MM.1S (cell line): ENCODE results near the gene CDH1.

Source experiments
- DNase-seq: peaks from one replicate; pipeline ENCODE4 v3.0.0-alpha.2; 2015
- H2AFZ ChIP-seq: fragments of 300-600 bp; sonication (generic); 2 replicates; pipeline ENCODE4 v1.6.0; 2016; ENCODE audit warnings: antibody characterized with exemption, low read length
- H3F3A ChIP-seq: fragments of 300-600 bp; sonication (generic); 2 replicates; pipeline ENCODE4 v1.6.1; 2016; ENCODE audit warnings: mild to moderate bottlenecking, antibody characterized with exemption, low read length, moderate library complexity, mixed read lengths; ENCODE audit not compliant: insufficient read depth
- H3K27ac ChIP-seq: fragments of 300-600 bp; sonication (generic); 2 replicates; pipeline ENCODE4 v1.5.1; 2016; ENCODE audit warnings: mild to moderate bottlenecking, low read length
- H3K27me3 ChIP-seq: fragments of 300-600 bp; sonication (generic); replicated peaks from 2 replicates; pipeline ENCODE4 v1.6.0; 2016; ENCODE audit warnings: low read length; ENCODE audit not compliant: insufficient read depth
- H3K36me3 ChIP-seq: fragments of 300-600 bp; sonication (generic); replicated peaks from 2 replicates; pipeline ENCODE4 v1.6.1; 2016; ENCODE audit warnings: mild to moderate bottlenecking, low read length, mixed read lengths; ENCODE audit not compliant: insufficient read depth
- H3K4me1 ChIP-seq: fragments of 300-600 bp; sonication (generic); 2 replicates; pipeline ENCODE4 v1.6.1; 2016; ENCODE audit warnings: low read length, mixed read lengths
- H3K4me2 ChIP-seq: fragments of 300-600 bp; sonication (generic); 2 replicates; pipeline ENCODE4 v1.6.0; 2016; ENCODE audit warnings: low read depth, low read length
- H3K4me3 ChIP-seq: fragments of 300-600 bp; sonication (generic); 2 replicates; pipeline ENCODE4 v1.5.1; 2016; ENCODE audit warnings: low read length, mixed read lengths
- H3K79me2 ChIP-seq: fragments of 300-600 bp; sonication (generic); 2 replicates; pipeline ENCODE4 v1.6.1; 2016; ENCODE audit warnings: mixed run types, low read length, mixed read lengths
- H3K9ac ChIP-seq: fragments of 300-600 bp; sonication (generic); 2 replicates; pipeline ENCODE4 v1.6.1; 2016; ENCODE audit warnings: low read length, mixed read lengths
- H3K9me2 ChIP-seq: fragments of 300-600 bp; sonication (generic); replicated peaks from 2 replicates; pipeline ENCODE4 v1.6.1; 2016; ENCODE audit warnings: mild to moderate bottlenecking, low read length, mixed read lengths; ENCODE audit not compliant: insufficient read depth
- H3K9me3 ChIP-seq: fragments of 300-600 bp; sonication (generic); replicated peaks from 2 replicates; pipeline ENCODE4 v1.6.1; 2016; ENCODE audit warnings: mild to moderate bottlenecking, low read length, mixed read lengths; ENCODE audit not compliant: insufficient read depth
- H4K20me1 ChIP-seq: fragments of 300-600 bp; sonication (generic); 2 replicates; pipeline ENCODE4 v1.6.1; 2016; ENCODE audit warnings: mild to moderate bottlenecking, low read length, moderate library complexity, mixed read lengths; ENCODE audit not compliant: insufficient read depth
- EZH2 ChIP-seq: fragments of 300-600 bp; sonication (generic); optimal IDR thresholded peaks from 2 replicates; pipeline ENCODE3; 2017; ENCODE audit warnings: low read depth, mild to moderate bottlenecking, antibody characterized with exemption, low read length, mixed read lengths
- EZH2phosphoT487 ChIP-seq: fragments of 300-600 bp; sonication (generic); IDR thresholded peaks from 2 replicates; pipeline ENCODE4 v1.6.1; 2018; ENCODE audit warnings: antibody characterized with exemption, low read length
- TF ChIP-seq, protein P1 (sequence below): fragments of 300-600 bp; sonication (generic); IDR thresholded peaks from 2 replicates; pipeline ENCODE4 v1.5.1; 2016; ENCODE audit warnings: antibody characterized with exemption, low read length, mixed read lengths

The CDH1 gene

DNA sequence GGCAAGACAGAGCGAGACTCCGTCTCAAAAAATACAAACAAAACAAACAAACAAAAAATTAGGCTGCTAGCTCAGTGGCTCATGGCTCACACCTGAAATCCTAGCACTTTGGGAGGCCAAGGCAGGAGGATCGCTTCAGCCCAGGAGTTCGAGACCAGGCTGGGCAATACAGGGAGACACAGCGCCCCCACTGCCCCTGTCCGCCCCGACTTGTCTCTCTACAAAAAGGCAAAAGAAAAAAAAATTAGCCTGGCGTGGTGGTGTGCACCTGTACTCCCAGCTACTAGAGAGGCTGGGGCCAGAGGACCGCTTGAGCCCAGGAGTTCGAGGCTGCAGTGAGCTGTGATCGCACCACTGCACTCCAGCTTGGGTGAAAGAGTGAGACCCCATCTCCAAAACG, 531 bp upstream of the CDH1 start:
- Histone ChIP-seq H3K9me3 (no peaks in the 10 kb centered on the region), H3K79me2 (no peaks in the 10 kb centered on the region), H4K20me1 (no peaks in the 10 kb centered on the region), H3K4me1 (no peaks in the 10 kb centered on the region), H3K4me2 (no peak overlapping the region), H3K27ac (no peak overlapping the region), H3K27me3 (no peaks in the 10 kb centered on the region; the same call in 1 of the 2 replicates), H3K4me3 (no peak overlapping the region), H3K9me2 (no peaks in the 10 kb centered on the region), H3K9ac (no peak overlapping the region), H3K36me3 (no peaks in the 10 kb centered on the region), H3F3A (no peaks in the 10 kb centered on the region), H2AFZ (no peak overlapping the region)
- DNase-seq, result no peak
- TF ChIP-seq, protein P1, sequence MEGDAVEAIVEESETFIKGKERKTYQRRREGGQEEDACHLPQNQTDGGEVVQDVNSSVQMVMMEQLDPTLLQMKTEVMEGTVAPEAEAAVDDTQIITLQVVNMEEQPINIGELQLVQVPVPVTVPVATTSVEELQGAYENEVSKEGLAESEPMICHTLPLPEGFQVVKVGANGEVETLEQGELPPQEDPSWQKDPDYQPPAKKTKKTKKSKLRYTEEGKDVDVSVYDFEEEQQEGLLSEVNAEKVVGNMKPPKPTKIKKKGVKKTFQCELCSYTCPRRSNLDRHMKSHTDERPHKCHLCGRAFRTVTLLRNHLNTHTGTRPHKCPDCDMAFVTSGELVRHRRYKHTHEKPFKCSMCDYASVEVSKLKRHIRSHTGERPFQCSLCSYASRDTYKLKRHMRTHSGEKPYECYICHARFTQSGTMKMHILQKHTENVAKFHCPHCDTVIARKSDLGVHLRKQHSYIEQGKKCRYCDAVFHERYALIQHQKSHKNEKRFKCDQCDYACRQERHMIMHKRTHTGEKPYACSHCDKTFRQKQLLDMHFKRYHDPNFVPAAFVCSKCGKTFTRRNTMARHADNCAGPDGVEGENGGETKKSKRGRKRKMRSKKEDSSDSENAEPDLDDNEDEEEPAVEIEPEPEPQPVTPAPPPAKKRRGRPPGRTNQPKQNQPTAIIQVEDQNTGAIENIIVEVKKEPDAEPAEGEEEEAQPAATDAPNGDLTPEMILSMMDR, result no peak
- TF ChIP-seq EZH2phosphoT487 (no peak), EZH2 (no peak)

DNA sequence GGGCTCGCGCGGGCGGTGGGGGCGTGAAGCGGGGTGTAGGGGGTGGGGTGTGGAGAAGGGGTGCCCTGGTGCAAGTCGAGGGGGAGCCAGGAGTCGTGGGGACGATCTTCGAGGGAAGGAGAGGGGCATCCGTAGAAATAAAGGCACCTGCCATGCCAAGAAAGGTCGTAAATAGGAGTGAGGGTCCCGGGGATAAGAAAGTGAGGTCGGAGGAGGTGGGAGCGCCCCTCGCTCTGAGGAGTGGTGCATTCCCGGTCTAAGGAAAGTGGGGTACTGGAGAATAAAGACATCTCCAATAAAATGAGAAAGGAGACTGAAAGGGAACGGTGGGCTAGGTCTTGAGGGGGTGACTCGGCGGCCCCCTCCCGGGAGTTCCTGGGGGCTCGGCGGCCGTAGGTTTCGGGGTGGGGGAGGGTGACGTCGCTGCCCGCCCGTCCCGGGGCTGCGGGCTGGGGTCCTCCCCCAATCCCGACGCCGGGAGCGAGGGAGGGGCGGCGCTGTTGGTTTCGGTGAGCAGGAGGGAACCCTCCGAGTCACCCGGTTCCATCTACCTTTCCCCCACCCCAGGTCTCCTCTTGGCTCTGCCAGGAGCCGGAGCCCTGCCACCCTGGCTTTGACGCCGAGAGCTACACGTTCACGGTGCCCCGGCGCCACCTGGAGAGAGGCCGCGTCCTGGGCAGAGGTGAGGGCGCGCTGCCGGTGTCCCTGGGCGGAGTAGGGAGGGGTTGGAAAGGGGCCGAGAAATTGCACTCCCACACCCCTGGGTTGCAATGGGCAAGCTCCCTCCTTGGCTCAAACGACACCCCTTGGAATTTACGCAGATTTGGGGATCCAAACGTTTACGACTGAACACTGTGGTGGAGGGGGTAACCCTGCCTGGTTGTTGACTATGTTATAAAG, 888 bp downstream of the CDH1 start:
- Histone ChIP-seq H4K20me1 (no peaks in the 10 kb centered on the region), H3K4me1 (no peaks in the 10 kb centered on the region), H3K27me3 (no peaks in the 10 kb centered on the region; the same call in 1 of the 2 replicates), H3K27ac (no peak overlapping the region), H3K9ac (no peak overlapping the region), H2AFZ (no peak overlapping the region), H3K9me3 (no peaks in the 10 kb centered on the region), H3K4me3 (no peak overlapping the region), H3K4me2 (no peak overlapping the region), H3K9me2 (no peaks in the 10 kb centered on the region), H3K79me2 (no peaks in the 10 kb centered on the region), H3K36me3 (no peaks in the 10 kb centered on the region), H3F3A (no peaks in the 10 kb centered on the region)
- TF ChIP-seq, protein P1, result no peak
- no peak for TF ChIP-seq EZH2
- TF ChIP-seq EZH2phosphoT487, result no peak
- no peak for DNase-seq

DNA sequence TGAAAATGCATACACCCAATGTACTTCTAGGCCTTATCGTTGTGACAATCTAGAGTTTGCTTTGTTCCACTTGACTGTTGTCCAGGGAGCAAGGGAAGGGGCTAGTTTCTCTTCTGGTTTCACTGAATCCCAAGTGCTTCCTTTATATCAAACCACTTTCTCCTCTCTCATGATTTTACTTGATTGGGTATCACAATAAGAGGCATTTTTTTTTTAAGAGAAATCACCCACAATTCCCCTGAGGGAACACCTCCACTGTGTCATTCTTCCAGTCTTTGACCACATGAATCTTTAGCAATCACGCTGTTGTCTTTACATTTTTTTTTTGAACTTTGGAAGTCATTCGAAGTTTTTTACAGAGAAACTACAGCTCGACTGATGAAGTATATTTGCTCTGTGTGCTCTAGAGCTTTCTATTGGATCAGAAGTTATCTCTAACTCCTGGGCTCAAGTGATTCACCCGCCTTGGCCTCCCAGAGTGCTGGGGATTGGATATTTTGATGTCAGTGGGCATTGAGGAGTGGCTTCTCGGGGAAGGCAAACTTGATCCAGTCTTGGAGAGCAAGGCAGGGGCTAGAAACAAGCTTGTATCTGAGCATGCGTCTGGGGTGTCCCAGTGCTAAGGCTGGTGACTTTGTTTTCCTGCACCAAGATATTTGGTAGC, 3.0 kb downstream of the CDH1 start:
- Histone ChIP-seq H3K27me3 (no peaks in the 10 kb centered on the region), H3K4me3 (no peak overlapping the region), H2AFZ (no peak overlapping the region), H3K9me3 (no peaks in the 10 kb centered on the region), H3F3A (no peaks in the 10 kb centered on the region), H3K36me3 (no peaks in the 10 kb centered on the region), H3K4me1 (no peaks in the 10 kb centered on the region), H3K79me2 (no peaks in the 10 kb centered on the region), H3K9ac (no peak overlapping the region), H3K9me2 (no peaks in the 10 kb centered on the region), H4K20me1 (no peaks in the 10 kb centered on the region), H3K27ac (no peak overlapping the region), H3K4me2 (no peak overlapping the region)
- no peak for DNase-seq
- TF ChIP-seq EZH2, result no peak
- no peak for TF ChIP-seq EZH2phosphoT487
- TF ChIP-seq, protein P1, result no peak
